Measurements from ENCODE around the gene PGBD2.

DNA sequence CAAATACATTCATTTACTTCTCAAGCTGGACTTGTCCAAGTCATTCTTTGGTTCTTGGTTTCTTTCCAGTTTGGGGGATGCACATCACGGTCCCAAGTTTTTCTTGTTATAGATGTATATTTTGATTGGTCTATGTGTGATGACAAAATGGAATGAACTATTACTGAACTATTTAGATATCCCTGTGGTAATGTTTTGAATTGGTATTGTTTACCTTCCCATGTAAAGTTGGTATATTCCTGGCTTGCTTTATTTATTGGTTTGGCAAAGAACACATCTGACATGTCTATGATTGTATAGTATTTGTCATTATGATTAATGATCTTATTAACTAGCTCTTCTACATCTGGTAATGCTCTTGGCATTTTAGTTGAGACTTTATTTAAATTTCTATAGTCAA is 24.8 kb upstream of the PGBD2 start:
- TF ChIP-seq CTCF (IDR thresholded peaks at IDR 0.05) (no peak), POLR2A (IDR thresholded peaks at IDR 0.05) (no peak)

Data from esophagus squamous epithelium (tissue), 4 donors.